ENCODE measurements around the gene GUK1. TPM values are rescaled to one million over a fixed set of nuclear protein-coding genes. Genes with fewer than 3 reads are reported as not detected.

The GUK1 gene
- total RNA-seq, 1 donor from 2014 or later, result 150 TPM

DNA sequence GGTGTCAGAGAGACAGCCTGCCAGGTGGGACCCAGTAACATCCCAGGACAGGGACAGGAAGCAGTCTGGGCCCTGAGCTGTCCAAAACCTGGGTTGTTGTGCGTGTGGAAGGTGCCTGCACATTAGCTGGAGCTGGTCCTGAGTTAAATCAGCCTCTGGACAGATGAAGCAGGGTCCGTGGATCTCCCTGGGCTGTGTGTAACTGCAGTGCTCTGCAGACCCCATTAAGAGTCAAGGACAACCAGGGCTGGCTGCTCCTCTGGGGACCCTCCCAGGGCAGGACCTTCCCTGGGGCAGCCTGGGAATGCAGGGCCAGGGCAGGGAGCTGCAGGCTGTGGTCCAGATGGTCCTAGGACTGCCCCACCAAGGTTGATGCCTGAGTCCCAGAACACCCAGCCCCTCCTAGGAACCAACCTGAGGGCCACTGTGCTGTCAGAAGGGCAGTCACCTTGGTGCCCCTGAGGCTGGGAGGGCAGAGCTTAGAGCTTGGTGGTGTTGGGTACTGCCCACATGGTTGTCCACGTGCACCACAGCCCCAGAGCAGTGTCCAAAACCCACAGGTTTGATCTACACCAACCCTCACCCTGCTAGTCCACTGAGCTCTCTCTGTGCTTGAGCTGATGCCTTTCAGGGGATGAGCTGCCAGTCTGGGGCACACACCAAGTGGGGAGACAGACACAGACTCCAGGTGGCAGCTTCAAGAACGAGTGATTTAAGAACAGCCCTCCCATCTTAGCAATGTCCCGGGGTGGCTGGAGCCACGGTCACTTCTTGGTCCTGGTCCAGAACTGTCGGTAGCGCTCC, 33.9 kb upstream of the GUK1 start:
- Histone ChIP-seq H3K4me1 (peaks cover 70% of the 10 kb centered on the region), H3K36me3 (peaks cover 25% of the 10 kb centered on the region), H3K27ac (replicated peaks) (no peak overlapping the region), H3K9me3 (replicated peaks) (no peaks in the 10 kb centered on the region), H3K27me3 (ENCODE audit: low read depth) (no peaks in the 10 kb centered on the region), H3K4me3 (no peak overlapping the region)
- TF ChIP-seq, protein P1, sequence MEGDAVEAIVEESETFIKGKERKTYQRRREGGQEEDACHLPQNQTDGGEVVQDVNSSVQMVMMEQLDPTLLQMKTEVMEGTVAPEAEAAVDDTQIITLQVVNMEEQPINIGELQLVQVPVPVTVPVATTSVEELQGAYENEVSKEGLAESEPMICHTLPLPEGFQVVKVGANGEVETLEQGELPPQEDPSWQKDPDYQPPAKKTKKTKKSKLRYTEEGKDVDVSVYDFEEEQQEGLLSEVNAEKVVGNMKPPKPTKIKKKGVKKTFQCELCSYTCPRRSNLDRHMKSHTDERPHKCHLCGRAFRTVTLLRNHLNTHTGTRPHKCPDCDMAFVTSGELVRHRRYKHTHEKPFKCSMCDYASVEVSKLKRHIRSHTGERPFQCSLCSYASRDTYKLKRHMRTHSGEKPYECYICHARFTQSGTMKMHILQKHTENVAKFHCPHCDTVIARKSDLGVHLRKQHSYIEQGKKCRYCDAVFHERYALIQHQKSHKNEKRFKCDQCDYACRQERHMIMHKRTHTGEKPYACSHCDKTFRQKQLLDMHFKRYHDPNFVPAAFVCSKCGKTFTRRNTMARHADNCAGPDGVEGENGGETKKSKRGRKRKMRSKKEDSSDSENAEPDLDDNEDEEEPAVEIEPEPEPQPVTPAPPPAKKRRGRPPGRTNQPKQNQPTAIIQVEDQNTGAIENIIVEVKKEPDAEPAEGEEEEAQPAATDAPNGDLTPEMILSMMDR (IDR thresholded peaks at IDR 0.05; ENCODE audit: borderline replicate concordance), result no peak
- DNase-seq, result no peak
- intact Hi-C loops (cut with micrococcal nuclease), result no loop called here

DNA sequence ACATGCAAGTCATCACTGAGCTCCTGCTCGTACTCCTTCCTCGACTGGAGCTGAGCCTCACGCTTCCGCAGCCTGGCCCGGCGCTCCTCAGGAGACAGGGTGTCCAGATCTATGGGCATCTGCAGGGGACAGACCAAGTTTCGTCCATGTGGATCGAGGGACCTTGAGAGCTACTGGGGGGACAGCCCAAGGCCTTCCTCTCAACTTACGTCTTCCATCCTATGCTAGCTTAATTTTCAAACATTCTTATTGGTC, 33.4 kb upstream of the GUK1 start:
- Histone ChIP-seq H3K4me3 (no peak overlapping the region), H3K36me3 (peaks cover 24% of the 10 kb centered on the region), H3K27ac (replicated peaks) (no peak overlapping the region), H3K9me3 (replicated peaks) (no peaks in the 10 kb centered on the region), H3K27me3 (ENCODE audit: low read depth) (no peaks in the 10 kb centered on the region), H3K4me1 (peaks cover 64% of the 10 kb centered on the region)
- no peak for DNase-seq
- intact Hi-C loops (cut with micrococcal nuclease), result no loop called here
- TF ChIP-seq, protein P1 (IDR thresholded peaks at IDR 0.05; ENCODE audit: borderline replicate concordance), result no peak

DNA sequence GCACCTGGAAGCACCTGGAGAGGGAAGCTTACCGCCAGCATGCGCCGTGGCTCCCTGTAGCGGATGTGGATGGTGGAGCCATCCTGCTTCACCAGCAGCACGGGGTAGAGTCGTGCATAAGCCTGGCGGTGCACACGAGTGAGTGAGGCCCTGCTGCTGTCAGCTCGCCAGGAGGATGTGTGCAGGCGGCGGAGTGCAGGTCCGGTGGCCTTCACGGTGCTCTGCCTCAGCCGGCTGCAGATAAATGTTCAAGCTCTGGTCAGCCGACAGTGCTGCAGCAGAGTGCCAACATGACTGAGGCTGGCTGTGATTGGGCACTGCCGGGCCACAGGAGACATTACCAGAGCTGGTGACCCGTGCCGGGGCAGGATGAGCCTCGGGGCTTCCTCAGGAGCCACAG, 32.4 kb upstream of the GUK1 start:
- intact Hi-C loops (cut with micrococcal nuclease), result no loop called here
- DNase-seq, result no peak
- Histone ChIP-seq H3K4me1 (peaks cover 55% of the 10 kb centered on the region), H3K36me3 (peaks cover 24% of the 10 kb centered on the region), H3K4me3 (peak overlapping the region; percentile 100), H3K27me3 (ENCODE audit: low read depth) (no peaks in the 10 kb centered on the region), H3K9me3 (replicated peaks) (no peaks in the 10 kb centered on the region), H3K27ac (replicated peaks) (no peak overlapping the region)
- TF ChIP-seq, protein P1 (IDR thresholded peaks at IDR 0.05; ENCODE audit: borderline replicate concordance), result no peak

DNA sequence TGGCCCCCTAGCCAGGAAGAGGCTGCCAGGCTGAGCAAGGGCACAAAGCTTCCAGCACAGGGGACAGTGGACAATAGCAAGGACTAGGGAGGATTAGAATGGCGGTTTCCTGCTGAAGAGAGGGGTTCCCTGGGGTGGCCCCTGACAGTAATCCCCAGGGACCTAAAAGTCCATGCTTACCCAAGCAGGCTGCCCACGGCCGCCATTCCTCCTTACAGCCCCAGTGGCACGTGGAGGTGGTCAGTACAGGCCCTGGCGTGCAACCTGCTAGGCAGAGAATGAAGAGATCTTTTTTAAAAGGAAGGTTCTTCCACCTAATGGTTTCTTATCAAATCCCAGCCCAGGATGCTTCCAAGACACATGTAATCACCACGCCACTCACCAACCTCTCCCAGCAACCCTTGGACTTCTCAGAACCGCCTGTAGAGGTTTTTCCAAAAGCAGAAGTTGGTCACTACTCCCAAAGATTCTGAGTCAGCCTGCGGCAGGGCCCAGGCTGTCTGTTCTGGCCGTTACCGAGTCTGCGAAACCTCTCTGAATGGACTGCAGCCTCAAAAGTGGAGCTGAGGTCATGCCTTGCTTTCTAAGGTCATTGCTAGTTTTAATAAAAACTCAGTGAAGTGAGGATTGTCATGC, 31.9 kb upstream of the GUK1 start:
- Histone ChIP-seq H3K4me3 (peak overlapping the region; percentile 100), H3K36me3 (peaks cover 24% of the 10 kb centered on the region), H3K9me3 (replicated peaks) (no peaks in the 10 kb centered on the region), H3K27me3 (ENCODE audit: low read depth) (no peaks in the 10 kb centered on the region), H3K27ac (replicated peaks) (peak overlapping the region; percentile 92), H3K4me1 (peaks cover 50% of the 10 kb centered on the region)
- DNase-seq, result no peak
- TF ChIP-seq, protein P1 (IDR thresholded peaks at IDR 0.05; ENCODE audit: borderline replicate concordance), result no peak
- intact Hi-C loops (cut with micrococcal nuclease), result no loop called here

DNA sequence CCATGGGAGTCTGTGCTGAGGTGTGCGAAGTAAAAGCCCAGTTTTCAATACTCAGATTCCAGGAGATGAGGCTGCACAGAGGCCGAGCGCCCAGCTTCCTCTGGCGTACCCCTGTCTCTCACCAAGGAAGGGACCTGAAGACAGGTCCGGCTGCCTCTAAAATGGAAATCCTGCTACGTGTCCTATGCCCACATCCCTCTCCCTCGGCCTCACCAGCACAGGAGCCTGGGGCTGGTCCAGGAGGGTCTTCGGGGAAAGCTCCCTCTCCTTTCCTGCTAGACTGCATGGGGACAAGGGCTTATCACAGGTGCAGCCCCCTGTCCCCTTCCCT, 31.4 kb upstream of the GUK1 start:
- TF ChIP-seq, protein P1 (IDR thresholded peaks at IDR 0.05; ENCODE audit: borderline replicate concordance), result no peak
- DNase-seq, result no peak
- intact Hi-C loops (cut with micrococcal nuclease), result no loop called here

More for the DNA sequence above, 31.4 kb upstream of the GUK1 start:
- H3K9me3 ChIP-seq (replicated peaks), result no peaks in the 10 kb centered on the region
- H3K4me3 ChIP-seq, result peak overlapping the region; percentile 100
- H3K27me3 ChIP-seq (ENCODE audit: low read depth), result no peaks in the 10 kb centered on the region
- peaks cover 24% of the 10 kb centered on the region for H3K36me3 ChIP-seq
- H3K27ac ChIP-seq (replicated peaks), result peak overlapping the region; percentile 92
- H3K4me1 ChIP-seq, result peaks cover 46% of the 10 kb centered on the region
